ENCODE results near the gene CEBPB.

The CEBPB gene

DNA sequence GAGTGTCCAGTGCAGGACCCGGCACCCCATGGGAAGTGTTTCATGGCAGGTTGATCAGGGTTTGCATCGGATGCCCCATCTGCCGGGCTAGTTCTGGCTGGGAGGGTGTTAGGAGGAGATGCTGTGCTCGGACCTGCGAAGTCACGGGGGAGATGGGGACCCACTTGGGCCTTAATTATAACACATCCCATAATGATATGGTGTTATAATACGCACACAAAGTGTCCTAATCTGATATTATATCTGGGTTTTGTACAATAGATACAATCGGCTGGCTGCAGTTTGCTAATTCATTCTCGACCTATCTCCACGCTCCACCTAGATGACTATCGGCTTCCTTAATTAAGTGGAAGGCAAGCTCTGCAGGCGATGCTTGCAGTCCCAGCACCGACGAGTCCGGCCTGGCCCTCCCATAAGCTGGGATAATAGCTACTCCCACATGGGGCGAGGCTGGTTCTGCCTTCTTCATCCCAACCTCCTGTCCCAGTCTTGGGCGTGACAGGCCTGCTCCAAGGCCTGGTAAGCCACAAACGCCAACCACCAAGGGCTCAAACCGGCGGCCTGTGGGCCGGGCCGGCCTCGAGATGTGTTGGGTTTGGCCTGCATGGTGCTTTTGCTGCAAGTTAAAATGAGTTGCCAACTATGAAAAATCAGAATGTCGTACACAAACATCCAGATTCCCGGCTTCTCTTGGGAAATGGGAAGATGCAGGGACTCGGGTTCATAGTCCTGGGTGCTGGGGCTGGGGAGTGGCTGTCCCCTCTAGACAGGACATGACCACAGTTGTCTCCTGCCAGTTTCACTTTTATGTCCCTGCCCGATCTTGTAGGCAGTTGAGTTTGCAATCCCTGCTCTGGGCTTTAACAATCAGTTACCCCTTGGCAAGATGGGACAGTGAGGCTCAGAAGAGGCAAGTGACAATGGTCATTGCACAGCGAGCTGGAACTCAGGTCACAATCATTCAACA, 32.7 kb downstream of the CEBPB start:
- H3K9ac ChIP-seq (ENCODE audit: low read depth, low read length), result no peak overlapping the region
- no peak overlapping the region for H3K27ac ChIP-seq (ENCODE audit: low read depth, low read length)
- 93% methylated on average over 25 of the region's 28 CpGs for WGBS
- H3K9me3 ChIP-seq (ENCODE audit: insufficient read depth, low read depth, low read length), result no peaks in the 10 kb centered on the region
- H3K4me1 ChIP-seq (ENCODE audit: insufficient read depth, low read length), result no peaks in the 10 kb centered on the region
- H3K27me3 ChIP-seq (ENCODE audit: insufficient read depth, low read length), result no peaks in the 10 kb centered on the region
- no peak overlapping the region for H3K4me3 ChIP-seq (ENCODE audit: low read length)
- H3K36me3 ChIP-seq (ENCODE audit: insufficient read depth, low read length), result no peaks in the 10 kb centered on the region

- H3K27me3 ChIP-seq (ENCODE audit: insufficient read depth, low read length), result no peaks in the 10 kb centered on the region
- H3K9ac ChIP-seq (ENCODE audit: low read depth, low read length), result no peak overlapping the region
- no peaks in the 10 kb centered on the region for H3K4me1 ChIP-seq (ENCODE audit: insufficient read depth, low read length)
- H3K27ac ChIP-seq (ENCODE audit: low read depth, low read length), result no peak overlapping the region
- no peaks in the 10 kb centered on the region for H3K9me3 ChIP-seq (ENCODE audit: insufficient read depth, low read depth, low read length)
- H3K4me3 ChIP-seq (ENCODE audit: low read length), result no peak overlapping the region
- H3K36me3 ChIP-seq (ENCODE audit: insufficient read depth, low read length), result no peaks in the 10 kb centered on the region
- 92% methylated on average over 1 of the region's 1 CpG for WGBS
Measured at GRCh38 chr20:50224052-50224451, 33.4 kb downstream of the CEBPB start.

- Histone ChIP-seq H3K27me3 (ENCODE audit: insufficient read depth, low read length) (no peaks in the 10 kb centered on the region), H3K4me3 (ENCODE audit: low read length) (no peak overlapping the region), H3K36me3 (ENCODE audit: insufficient read depth, low read length) (no peaks in the 10 kb centered on the region), H3K9ac (ENCODE audit: low read depth, low read length) (no peak overlapping the region), H3K27ac (ENCODE audit: low read depth, low read length) (no peak overlapping the region), H3K4me1 (ENCODE audit: insufficient read depth, low read length) (no peaks in the 10 kb centered on the region), H3K9me3 (ENCODE audit: insufficient read depth, low read depth, low read length) (no peaks in the 10 kb centered on the region)
- 87% methylated on average over 10 of the region's 10 CpGs for WGBS
Measured at GRCh38 chr20:50224531-50225255, 34.1 kb downstream of the CEBPB start.

- Histone ChIP-seq H3K27me3 (ENCODE audit: insufficient read depth, low read length) (no peaks in the 10 kb centered on the region), H3K36me3 (ENCODE audit: insufficient read depth, low read length) (no peaks in the 10 kb centered on the region), H3K4me3 (ENCODE audit: low read length) (no peak overlapping the region), H3K9me3 (ENCODE audit: insufficient read depth, low read depth, low read length) (no peaks in the 10 kb centered on the region), H3K4me1 (ENCODE audit: insufficient read depth, low read length) (no peaks in the 10 kb centered on the region), H3K27ac (ENCODE audit: low read depth, low read length) (no peak overlapping the region), H3K9ac (ENCODE audit: low read depth, low read length) (no peak overlapping the region)
- WGBS, result 87% methylated on average over 11 of the region's 13 CpGs
Measured at GRCh38 chr20:50226093-50226974, 35.7 kb downstream of the CEBPB start.

DNA sequence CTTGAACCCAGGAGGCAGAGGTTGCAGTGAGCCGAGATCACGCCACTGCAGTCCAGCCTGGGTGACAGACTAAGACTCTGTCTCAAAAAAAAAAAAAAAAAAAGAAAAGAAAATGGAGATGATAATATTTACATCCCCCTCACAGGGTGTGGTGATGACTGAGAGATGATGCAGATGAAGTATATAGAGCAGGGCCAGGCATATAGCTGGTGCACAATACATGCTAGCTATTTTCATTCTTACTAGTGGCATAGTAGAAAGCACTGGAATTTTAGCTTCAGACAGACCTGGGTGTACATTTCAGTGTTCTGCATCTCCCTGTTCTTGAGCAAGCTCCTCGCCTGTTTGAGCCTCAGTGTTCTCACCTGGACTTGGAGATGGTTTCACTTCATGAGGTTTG, 36.9 kb downstream of the CEBPB start:
- Histone ChIP-seq H3K9me3 (ENCODE audit: insufficient read depth, low read depth, low read length) (no peaks in the 10 kb centered on the region), H3K36me3 (ENCODE audit: insufficient read depth, low read length) (no peaks in the 10 kb centered on the region), H3K4me1 (ENCODE audit: insufficient read depth, low read length) (no peaks in the 10 kb centered on the region), H3K27me3 (ENCODE audit: insufficient read depth, low read length) (no peaks in the 10 kb centered on the region), H3K4me3 (ENCODE audit: low read length) (no peak overlapping the region), H3K9ac (ENCODE audit: low read depth, low read length) (no peak overlapping the region), H3K27ac (ENCODE audit: low read depth, low read length) (no peak overlapping the region)
- WGBS, result 86% methylated on average over 3 of the region's 3 CpGs

DNA sequence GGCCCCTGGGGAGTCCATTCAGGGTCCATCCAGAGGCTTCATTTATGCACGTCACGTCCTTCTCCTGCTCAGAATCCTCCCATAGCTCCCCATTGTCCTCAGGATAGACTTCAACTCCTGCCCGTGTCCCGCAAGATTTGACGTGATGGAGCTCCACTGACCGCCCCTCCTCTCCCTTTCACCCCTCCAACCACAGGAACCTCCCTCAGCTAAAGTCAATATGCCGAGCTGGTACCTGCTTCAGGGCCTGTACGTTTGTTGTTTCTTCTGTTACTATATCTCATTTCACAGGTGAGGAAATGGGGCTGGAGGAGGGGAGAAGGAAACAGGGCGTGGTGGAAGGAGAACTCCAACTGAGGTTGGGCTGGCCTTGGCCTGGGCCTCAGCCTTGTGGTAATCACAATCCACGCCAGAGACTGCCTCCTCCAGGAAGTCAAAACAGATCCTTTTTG, 38.6 kb downstream of the CEBPB start:
- H3K36me3 ChIP-seq (ENCODE audit: insufficient read depth, low read length), result no peaks in the 10 kb centered on the region
- no peak overlapping the region for H3K27ac ChIP-seq (ENCODE audit: low read depth, low read length)
- H3K4me3 ChIP-seq (ENCODE audit: low read length), result no peak overlapping the region
- 92% methylated on average over 9 of the region's 10 CpGs for WGBS
- H3K9me3 ChIP-seq (ENCODE audit: insufficient read depth, low read depth, low read length), result no peaks in the 10 kb centered on the region
- no peaks in the 10 kb centered on the region for H3K27me3 ChIP-seq (ENCODE audit: insufficient read depth, low read length)
- no peak overlapping the region for H3K9ac ChIP-seq (ENCODE audit: low read depth, low read length)
- no peaks in the 10 kb centered on the region for H3K4me1 ChIP-seq (ENCODE audit: insufficient read depth, low read length)

GRCh38 chr20:50230184-50230583, 39.6 kb downstream of the CEBPB start:
- H3K4me3 ChIP-seq (ENCODE audit: low read length), result no peak overlapping the region
- no peaks in the 10 kb centered on the region for H3K9me3 ChIP-seq (ENCODE audit: insufficient read depth, low read depth, low read length)
- no peak overlapping the region for H3K27ac ChIP-seq (ENCODE audit: low read depth, low read length)
- H3K27me3 ChIP-seq (ENCODE audit: insufficient read depth, low read length), result no peaks in the 10 kb centered on the region
- no peaks in the 10 kb centered on the region for H3K4me1 ChIP-seq (ENCODE audit: insufficient read depth, low read length)
- WGBS, result 90% methylated on average over 7 of the region's 7 CpGs
- no peak overlapping the region for H3K9ac ChIP-seq (ENCODE audit: low read depth, low read length)
- no peaks in the 10 kb centered on the region for H3K36me3 ChIP-seq (ENCODE audit: insufficient read depth, low read length)

DNA sequence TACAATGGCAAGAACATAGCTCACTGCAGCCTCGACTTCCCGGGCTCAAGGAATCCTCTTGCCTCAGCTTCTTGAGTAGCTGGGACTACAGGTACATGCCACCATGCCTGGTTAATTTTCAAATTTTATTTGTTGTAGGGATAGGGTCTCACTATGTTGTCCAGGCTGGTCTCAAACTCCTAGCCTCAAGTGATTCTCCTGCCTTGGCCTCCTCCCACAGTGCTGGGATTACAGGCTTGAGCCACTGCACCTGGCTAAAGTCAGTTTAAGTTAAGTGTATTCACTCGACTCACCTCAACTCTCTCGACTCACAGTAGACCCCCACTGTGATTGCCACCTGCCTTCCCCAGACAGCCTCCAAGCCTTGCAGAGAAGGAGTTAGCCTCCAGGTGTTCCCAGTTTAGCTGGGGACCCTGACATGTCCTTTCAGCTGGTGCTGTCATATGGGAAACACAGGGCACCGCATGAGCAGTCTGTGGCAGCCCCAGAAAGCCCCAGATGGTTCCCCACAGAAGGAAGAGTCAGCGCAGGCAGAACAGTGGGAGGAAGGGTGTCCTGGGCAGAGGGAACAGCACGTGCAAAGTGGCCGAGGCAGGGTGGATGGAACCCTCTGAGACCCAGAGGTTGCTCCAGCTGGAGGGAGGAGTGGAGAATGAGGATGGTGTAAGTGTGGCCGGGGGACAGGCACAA, 40.4 kb downstream of the CEBPB start:
- no peaks in the 10 kb centered on the region for H3K4me1 ChIP-seq (ENCODE audit: insufficient read depth, low read length)
- no peaks in the 10 kb centered on the region for H3K9me3 ChIP-seq (ENCODE audit: insufficient read depth, low read depth, low read length)
- 89% methylated on average over 9 of the region's 9 CpGs for WGBS
- H3K9ac ChIP-seq (ENCODE audit: low read depth, low read length), result no peak overlapping the region
- no peak overlapping the region for H3K27ac ChIP-seq (ENCODE audit: low read depth, low read length)
- no peak overlapping the region for H3K4me3 ChIP-seq (ENCODE audit: low read length)
- no peaks in the 10 kb centered on the region for H3K36me3 ChIP-seq (ENCODE audit: insufficient read depth, low read length)
- H3K27me3 ChIP-seq (ENCODE audit: insufficient read depth, low read length), result no peaks in the 10 kb centered on the region

- Histone ChIP-seq H3K9ac (ENCODE audit: low read depth, low read length) (no peak overlapping the region), H3K4me3 (ENCODE audit: low read length) (no peak overlapping the region), H3K9me3 (ENCODE audit: insufficient read depth, low read depth, low read length) (no peaks in the 10 kb centered on the region), H3K4me1 (ENCODE audit: insufficient read depth, low read length) (no peaks in the 10 kb centered on the region), H3K27me3 (ENCODE audit: insufficient read depth, low read length) (no peaks in the 10 kb centered on the region), H3K36me3 (ENCODE audit: insufficient read depth, low read length) (no peaks in the 10 kb centered on the region), H3K27ac (ENCODE audit: low read depth, low read length) (no peak overlapping the region)
- WGBS, result 91% methylated on average over 5 of the region's 6 CpGs
Measured at GRCh38 chr20:50231854-50232253, 41.2 kb downstream of the CEBPB start.

DNA sequence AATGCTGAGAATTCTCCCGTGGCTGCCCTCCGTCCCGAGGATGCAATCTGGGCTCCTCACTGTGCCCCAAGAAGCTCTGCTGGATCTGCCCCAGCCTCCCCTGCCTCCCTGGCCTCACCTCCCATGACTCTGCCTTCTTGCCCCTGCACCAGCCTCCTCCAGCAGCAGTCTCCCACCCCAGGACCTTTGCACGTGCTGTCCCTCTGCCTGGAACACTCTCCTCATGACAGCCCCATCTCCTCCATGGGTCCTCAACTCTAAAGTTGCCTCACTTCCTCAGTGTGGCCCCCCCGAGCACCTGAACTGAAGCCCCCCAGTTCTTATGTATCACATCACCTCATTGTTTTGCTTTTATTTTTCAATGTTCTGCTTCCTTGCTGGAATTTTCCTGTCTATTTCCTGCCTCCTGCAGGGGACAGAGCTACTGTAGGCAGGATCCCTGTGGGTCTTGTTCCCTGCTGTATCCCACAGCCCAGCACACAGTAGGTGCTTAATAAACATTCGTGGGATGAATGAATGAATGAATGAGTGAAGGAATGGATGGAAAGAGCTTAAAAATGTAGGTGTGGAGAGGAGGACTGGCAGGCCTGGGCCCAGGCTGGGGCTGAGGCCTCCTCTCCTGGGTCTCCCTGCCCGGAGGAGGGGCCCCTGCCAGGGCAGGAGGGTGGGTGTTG, 42.2 kb downstream of the CEBPB start:
- no peaks in the 10 kb centered on the region for H3K9me3 ChIP-seq (ENCODE audit: insufficient read depth, low read depth, low read length)
- H3K4me3 ChIP-seq (ENCODE audit: low read length), result no peak overlapping the region
- no peak overlapping the region for H3K9ac ChIP-seq (ENCODE audit: low read depth, low read length)
- H3K4me1 ChIP-seq (ENCODE audit: insufficient read depth, low read length), result no peaks in the 10 kb centered on the region
- no peaks in the 10 kb centered on the region for H3K36me3 ChIP-seq (ENCODE audit: insufficient read depth, low read length)
- H3K27me3 ChIP-seq (ENCODE audit: insufficient read depth, low read length), result no peaks in the 10 kb centered on the region
- WGBS, result 88% methylated on average over 7 of the region's 7 CpGs
- no peak overlapping the region for H3K27ac ChIP-seq (ENCODE audit: low read depth, low read length)
